Stomach smooth muscle (tissue), 2 donors: Measurements from ENCODE around the gene BNIP3.
"Not testable (repeated sequence)": the region's sequence is repeated elsewhere in the genome, so short reads cannot be mapped to it uniquely, and the experiment has no call there.

Experiments used
- H3K27ac ChIP-seq: one replicate; pipeline ENCODE4 v1.7.0; 2013; ENCODE audit warnings: mild to moderate bottlenecking, low read length, inconsistent platforms
- H3K27me3 ChIP-seq, 2 donors: one replicate each; pipeline ENCODE4 v1.7.0; 2013; ENCODE audit warnings: low read length in 2 of 2; ENCODE audit not compliant: insufficient read depth in 2 of 2, control insufficient read depth in 1 of 2
- H3K36me3 ChIP-seq, 2 donors: one replicate each; pipeline ENCODE4 v1.7.0; 2013; ENCODE audit warnings: low read length in 2 of 2; ENCODE audit not compliant: control insufficient read depth in 2 of 2, insufficient read depth in 2 of 2
- H3K4me1 ChIP-seq: one replicate; pipeline ENCODE4 v1.7.0; 2013; ENCODE audit warnings: low read length; ENCODE audit not compliant: control insufficient read depth, insufficient read depth
- H3K4me3 ChIP-seq, 2 donors: one replicate each; pipeline ENCODE4 v1.7.0; 2013; ENCODE audit warnings: low read length in 2 of 2
- H3K9ac ChIP-seq, 2 donors: one replicate each; pipeline ENCODE4 v1.7.0; 2013; ENCODE audit warnings: low read length in 2 of 2, mild to moderate bottlenecking in 1 of 2
- H3K9me3 ChIP-seq, 2 donors: one replicate each; pipeline ENCODE4 v1.7.0; 2013; ENCODE audit warnings: low read length in 2 of 2; ENCODE audit not compliant: control insufficient read depth in 2 of 2
- donor health status: healthy.
- donor health status: Pancreatic carcinoma.

The BNIP3 gene

GRCh38 chr10:131964298-131964697, 17.4 kb downstream of the BNIP3 start:
- H3K4me1 ChIP-seq = no peaks in the 10 kb centered on the region
- H3K9ac ChIP-seq = no peak overlapping the region
- H3K27ac ChIP-seq = no peak overlapping the region
- no peak overlapping the region for H3K4me3 ChIP-seq
- no peaks in the 10 kb centered on the region for H3K9me3 ChIP-seq
- H3K27me3 ChIP-seq = no peaks in the 10 kb centered on the region
- H3K36me3 ChIP-seq = peaks cover 9 to 20% of the 10 kb centered on the region in 2 donors

- H3K27me3 ChIP-seq = no peaks in the 10 kb centered on the region
- H3K4me3 ChIP-seq = no peak overlapping the region
- no peaks in the 10 kb centered on the region for H3K9me3 ChIP-seq
- H3K27ac ChIP-seq = no peak overlapping the region
- no peak overlapping the region for H3K9ac ChIP-seq
- H3K4me1 ChIP-seq = no peaks in the 10 kb centered on the region
- peaks cover 6 to 16% of the 10 kb centered on the region in 2 donors for H3K36me3 ChIP-seq
Measured at GRCh38 chr10:131963811-131964210, 17.9 kb downstream of the BNIP3 start.

GRCh38 chr10:131963350-131963749, 18.4 kb downstream of the BNIP3 start:
- Histone ChIP-seq H3K4me3 (no peak overlapping the region), H3K4me1 (no peaks in the 10 kb centered on the region), H3K27ac (no peak overlapping the region), H3K27me3 (no peaks in the 10 kb centered on the region), H3K9me3 (no peaks in the 10 kb centered on the region), H3K36me3 (peaks cover 4 to 14% of the 10 kb centered on the region in 2 donors), H3K9ac (no peak overlapping the region)

DNA sequence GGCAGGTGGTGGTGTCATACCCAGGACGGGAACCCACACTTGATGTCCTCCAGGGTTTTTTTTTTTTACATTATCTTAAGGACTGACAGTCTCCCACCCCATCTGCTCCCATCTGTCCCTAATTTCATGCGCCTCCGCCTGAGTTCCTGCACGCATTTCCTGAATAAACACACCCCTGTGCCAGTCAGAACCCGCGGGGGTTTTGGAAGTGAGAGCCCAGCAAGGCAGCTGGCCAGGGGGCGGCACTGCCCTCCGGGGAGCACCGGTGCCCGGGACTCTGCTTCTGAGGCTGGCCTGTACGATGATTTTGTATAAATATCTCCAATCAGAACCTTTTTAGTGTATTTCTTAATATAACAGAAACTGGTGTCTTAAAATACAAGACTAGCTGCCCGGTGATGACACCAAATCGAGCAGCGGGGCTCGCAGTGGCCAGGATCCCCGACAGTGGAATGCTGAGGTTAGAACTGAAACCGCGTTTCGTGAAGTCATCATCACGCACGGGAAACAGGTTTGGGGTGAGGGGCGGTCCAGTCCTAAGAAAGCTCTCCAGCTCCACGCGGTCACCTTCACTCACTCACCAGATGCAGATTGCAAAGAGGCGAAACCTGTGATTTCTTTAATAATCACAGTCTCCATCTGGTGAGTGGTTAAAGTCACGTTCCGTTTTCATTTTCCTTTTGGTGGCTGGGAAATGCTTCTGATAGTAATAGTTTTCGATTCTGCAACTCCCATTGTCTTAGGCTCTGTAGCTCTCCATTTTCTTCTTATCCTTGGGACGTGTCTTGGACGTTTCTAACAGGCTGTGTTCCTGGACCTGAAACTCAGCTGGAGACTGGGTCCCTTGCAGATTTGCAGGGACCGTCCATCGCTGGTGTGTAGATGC, 19.7 kb downstream of the BNIP3 start:
- H3K27ac ChIP-seq = no peak overlapping the region
- H3K4me3 ChIP-seq = no peak overlapping the region
- no peaks in the 10 kb centered on the region for H3K9me3 ChIP-seq
- H3K9ac ChIP-seq = no peak overlapping the region
- H3K4me1 ChIP-seq = no peaks in the 10 kb centered on the region
- H3K27me3 ChIP-seq = no peaks in the 10 kb centered on the region
- H3K36me3 ChIP-seq = peaks cover 16 to 19% of the 10 kb centered on the region in 2 donors

DNA sequence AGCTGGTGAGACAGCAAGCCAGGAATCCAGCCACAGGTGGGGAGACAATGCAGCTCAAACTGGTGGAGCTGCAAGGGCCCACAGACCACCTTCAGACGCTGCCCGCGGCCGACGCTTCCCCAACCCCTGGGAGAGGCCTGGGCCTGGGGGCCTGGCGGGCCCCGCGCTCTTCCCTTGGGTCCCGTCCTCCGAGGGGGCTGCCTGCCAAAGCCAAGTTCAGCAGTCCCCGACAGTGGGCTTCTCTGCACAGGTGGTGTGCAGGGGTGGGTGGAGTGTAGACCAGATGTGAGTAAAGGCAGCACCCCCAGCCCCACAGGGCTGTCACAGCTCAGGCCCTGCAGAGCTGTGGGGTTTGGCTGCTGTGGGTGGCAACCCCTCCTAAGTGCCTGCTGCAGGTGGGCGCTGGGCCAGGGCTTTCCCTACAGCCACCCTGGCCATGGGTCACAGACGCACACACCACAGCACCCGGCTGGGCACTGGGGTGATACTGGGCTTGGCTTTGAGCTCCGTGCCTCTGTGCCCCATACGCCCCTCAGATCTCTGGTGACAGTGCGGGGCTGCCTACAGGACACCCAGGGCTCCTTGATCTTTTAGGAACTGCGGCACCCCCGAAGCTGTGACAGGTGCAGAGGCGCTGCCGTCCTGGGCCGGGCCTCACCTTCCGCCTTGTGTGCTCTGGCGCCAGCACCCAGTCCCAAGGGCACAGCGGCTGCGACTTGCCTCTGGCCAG, 20.5 kb downstream of the BNIP3 start:
- Histone ChIP-seq H3K9me3 (no peaks in the 10 kb centered on the region), H3K9ac (no peak overlapping the region), H3K27ac (no peak overlapping the region), H3K4me3 (no peak overlapping the region), H3K4me1 (no peaks in the 10 kb centered on the region), H3K27me3 (no peaks in the 10 kb centered on the region), H3K36me3 (peaks cover 21 to 22% of the 10 kb centered on the region in 2 donors)

DNA sequence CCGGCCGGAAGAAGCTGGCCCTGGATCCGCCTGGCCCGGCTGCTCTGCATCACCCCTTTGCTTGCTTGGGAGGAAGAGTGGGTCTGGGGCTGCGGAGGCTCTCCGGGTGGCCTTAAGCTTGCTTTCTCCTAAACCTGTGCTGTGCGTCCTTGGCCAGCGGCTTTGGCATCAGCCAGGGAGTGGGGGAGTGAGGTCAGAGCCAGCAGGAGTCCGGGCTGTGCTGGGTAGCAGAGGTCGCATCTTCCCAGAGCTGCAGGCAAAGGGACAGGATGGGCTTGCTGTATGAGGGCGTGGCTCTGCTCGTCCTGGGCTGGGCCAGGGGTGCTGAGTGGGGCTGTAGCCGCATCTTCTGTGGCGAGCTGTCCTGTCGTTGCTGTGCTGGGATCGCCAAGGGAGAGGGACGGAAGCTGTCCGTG, 21.1 kb downstream of the BNIP3 start:
- H3K9ac ChIP-seq = no peak overlapping the region
- H3K27me3 ChIP-seq = no peaks in the 10 kb centered on the region
- peaks cover 27 to 28% of the 10 kb centered on the region in 2 donors for H3K36me3 ChIP-seq
- H3K9me3 ChIP-seq = no peaks in the 10 kb centered on the region
- no peak overlapping the region for H3K4me3 ChIP-seq
- no peaks in the 10 kb centered on the region for H3K4me1 ChIP-seq
- no peak overlapping the region for H3K27ac ChIP-seq

- H3K27me3 ChIP-seq = no peaks in the 10 kb centered on the region
- no peak overlapping the region for H3K9ac ChIP-seq
- no peak overlapping the region for H3K4me3 ChIP-seq
- no peak overlapping the region for H3K27ac ChIP-seq
- no peaks in the 10 kb centered on the region for H3K9me3 ChIP-seq
- no peaks in the 10 kb centered on the region for H3K4me1 ChIP-seq
- peaks cover 26 to 33% of the 10 kb centered on the region in 2 donors for H3K36me3 ChIP-seq
Measured at GRCh38 chr10:131959841-131960240, 21.9 kb downstream of the BNIP3 start.

- no peaks in the 10 kb centered on the region for H3K27me3 ChIP-seq
- H3K9ac ChIP-seq = no peak overlapping the region
- H3K4me3 ChIP-seq = no peak overlapping the region
- no peaks in the 10 kb centered on the region for H3K9me3 ChIP-seq
- peaks cover 42 to 45% of the 10 kb centered on the region in 2 donors for H3K36me3 ChIP-seq
- no peaks in the 10 kb centered on the region for H3K4me1 ChIP-seq
- H3K27ac ChIP-seq = no peak overlapping the region
Measured at GRCh38 chr10:131955591-131956340, 26.0 kb downstream of the BNIP3 start.

DNA sequence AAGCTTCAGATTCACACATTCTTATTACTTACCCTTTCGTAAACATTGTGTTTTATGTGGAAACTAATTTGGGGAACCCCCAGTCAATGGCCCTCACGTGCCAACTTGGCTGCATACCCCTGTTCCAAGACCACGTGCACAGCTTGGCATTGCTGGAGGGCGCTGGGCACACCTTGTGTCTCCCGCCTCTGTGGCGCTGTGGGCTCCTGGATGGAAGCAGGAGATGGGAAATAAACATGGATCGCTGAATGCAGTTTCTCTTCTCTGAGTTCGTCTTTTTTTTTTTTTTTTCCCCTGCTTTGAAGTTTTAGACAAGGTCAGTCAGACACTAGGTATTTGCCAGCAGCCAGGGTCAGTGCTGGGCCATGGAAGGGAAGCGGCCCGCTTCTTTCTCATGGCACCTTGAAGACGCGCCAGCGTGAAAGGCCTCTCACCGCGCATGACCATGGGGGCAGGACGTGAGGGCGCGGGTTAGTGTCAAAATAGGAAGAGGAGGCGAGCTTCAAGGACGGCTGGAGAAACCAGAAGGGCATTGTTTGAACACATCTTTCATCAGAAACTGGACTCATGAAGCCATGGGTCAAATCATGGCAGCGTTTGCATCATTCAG, 27.3 kb downstream of the BNIP3 start:
- Histone ChIP-seq H3K36me3 (peaks cover 44 to 46% of the 10 kb centered on the region in 2 donors), H3K4me1 (no peaks in the 10 kb centered on the region), H3K27me3 (no peaks in the 10 kb centered on the region), H3K27ac (no peak overlapping the region), H3K9ac (no peak overlapping the region), H3K4me3 (no peak overlapping the region), H3K9me3 (no peaks in the 10 kb centered on the region)

GRCh38 chr10:131949908-131950307, 31.8 kb downstream of the BNIP3 start:
- peaks cover 60 to 63% of the 10 kb centered on the region in 2 donors for H3K36me3 ChIP-seq

More at GRCh38 chr10:131949908-131950307, 31.8 kb downstream of the BNIP3 start:
- H3K9ac ChIP-seq, H3K4me3 ChIP-seq, H3K27me3 ChIP-seq, H3K4me1 ChIP-seq, H3K9me3 ChIP-seq, H3K27ac ChIP-seq: not testable (repeated sequence)
